Adrenal gland (tissue), 5 donors: ENCODE measurements around the gene FST.

Experiments
- POLR2A ChIP-seq, 2 donors: fragments of 450-650 bp; IDR thresholded peaks; one replicate each; pipeline ENCODE4 v1.6.1; 2017; ENCODE audit warnings: antibody characterized with exemption in 2 of 2, mild to moderate bottlenecking in 2 of 2, moderate library complexity in 1 of 2
- TF ChIP-seq, protein P1 (sequence below), 6 experiments: fragments of 450-650 bp in 4 of 6; fragments of 200-600 bp in 2 of 6; sonication (generic) in 1 of 6; IDR thresholded peaks; 1 replicate in 5 of 6; 2 replicates in 1 of 6; pipeline versions ENCODE4 v1.5.1 to v1.8.0; 2016 to 2021; ENCODE audit warnings: antibody characterized with exemption in 6 of 6, mild to moderate bottlenecking in 2 of 6, moderate library complexity in 1 of 6
- donor health status: DM: no; HTN: no; CAD: no.

DNA sequence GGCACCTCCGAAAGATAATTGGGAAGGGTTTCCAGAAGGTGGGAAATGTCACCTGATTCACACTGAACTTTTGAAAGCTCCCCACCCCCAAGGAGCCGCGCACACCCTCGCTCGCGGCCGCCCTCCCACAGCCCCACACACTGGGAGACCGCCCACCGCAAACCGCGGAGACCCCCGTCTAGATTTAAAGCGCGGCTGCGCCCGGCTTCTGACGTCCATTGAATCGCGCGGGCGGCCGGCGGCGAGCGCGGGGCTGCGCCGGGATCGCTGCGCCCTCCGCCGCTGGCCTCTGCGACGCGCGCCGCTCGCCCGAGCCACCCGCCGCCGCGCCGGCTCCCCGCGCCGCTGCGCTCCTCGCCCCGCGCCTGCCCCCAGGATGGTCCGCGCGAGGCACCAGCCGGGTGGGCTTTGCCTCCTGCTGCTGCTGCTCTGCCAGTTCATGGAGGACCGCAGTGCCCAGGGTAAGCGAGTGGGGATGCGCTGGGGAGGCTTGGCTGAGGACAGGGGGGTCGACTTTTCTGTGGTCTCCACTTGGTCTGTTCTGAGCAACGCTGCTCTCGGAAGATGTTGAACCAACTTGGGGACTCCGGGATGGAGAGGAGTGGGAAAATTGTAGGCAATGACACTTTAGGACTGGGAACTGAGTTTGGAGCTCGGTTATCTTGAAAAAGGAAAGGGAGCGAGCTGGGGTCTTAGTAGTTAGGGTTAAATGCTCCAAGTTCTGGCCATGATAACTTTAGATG, at the start of gene FST:
- TF ChIP-seq, protein P1, sequence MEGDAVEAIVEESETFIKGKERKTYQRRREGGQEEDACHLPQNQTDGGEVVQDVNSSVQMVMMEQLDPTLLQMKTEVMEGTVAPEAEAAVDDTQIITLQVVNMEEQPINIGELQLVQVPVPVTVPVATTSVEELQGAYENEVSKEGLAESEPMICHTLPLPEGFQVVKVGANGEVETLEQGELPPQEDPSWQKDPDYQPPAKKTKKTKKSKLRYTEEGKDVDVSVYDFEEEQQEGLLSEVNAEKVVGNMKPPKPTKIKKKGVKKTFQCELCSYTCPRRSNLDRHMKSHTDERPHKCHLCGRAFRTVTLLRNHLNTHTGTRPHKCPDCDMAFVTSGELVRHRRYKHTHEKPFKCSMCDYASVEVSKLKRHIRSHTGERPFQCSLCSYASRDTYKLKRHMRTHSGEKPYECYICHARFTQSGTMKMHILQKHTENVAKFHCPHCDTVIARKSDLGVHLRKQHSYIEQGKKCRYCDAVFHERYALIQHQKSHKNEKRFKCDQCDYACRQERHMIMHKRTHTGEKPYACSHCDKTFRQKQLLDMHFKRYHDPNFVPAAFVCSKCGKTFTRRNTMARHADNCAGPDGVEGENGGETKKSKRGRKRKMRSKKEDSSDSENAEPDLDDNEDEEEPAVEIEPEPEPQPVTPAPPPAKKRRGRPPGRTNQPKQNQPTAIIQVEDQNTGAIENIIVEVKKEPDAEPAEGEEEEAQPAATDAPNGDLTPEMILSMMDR (IDR thresholded peaks at IDR 0.05): no peak
- TF ChIP-seq POLR2A (IDR thresholded peaks at IDR 0.05): no peak
